ENCODE data around the gene PLLP.

The PLLP gene

DNA sequence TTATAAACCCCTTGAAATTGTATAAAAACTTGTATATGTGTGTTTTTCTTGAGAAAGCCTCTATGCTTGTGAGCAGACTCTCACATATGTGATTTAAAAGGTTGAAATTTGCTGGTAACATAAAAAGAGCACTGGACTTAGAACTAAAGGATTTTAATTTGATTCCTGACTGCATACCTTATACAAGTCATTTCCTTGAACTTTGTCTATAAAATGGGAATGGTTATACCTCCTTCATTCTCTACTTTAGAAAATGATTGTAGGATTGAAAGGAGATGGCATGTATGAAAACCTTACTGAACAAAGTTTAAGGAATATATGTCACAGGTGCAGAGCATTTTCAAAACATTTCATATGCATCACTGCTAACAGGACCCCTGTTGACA is 49.8 kb downstream of the PLLP start:
- no peaks in the 10 kb centered on the region for H3K27me3 ChIP-seq (ENCODE audit: insufficient read depth, poor library complexity, severe bottlenecking)
- peaks cover 95% of the 10 kb centered on the region for H3K36me3 ChIP-seq (ENCODE audit: low read depth)
- no peak overlapping the region for H3K27ac ChIP-seq (ENCODE audit: poor library complexity, severe bottlenecking)
- no peaks in the 10 kb centered on the region for H3K4me1 ChIP-seq (ENCODE audit: insufficient read depth, poor library complexity, severe bottlenecking)
- no peak overlapping the region for H3K4me3 ChIP-seq (ENCODE audit: severe bottlenecking)
- TF ChIP-seq, protein P1, sequence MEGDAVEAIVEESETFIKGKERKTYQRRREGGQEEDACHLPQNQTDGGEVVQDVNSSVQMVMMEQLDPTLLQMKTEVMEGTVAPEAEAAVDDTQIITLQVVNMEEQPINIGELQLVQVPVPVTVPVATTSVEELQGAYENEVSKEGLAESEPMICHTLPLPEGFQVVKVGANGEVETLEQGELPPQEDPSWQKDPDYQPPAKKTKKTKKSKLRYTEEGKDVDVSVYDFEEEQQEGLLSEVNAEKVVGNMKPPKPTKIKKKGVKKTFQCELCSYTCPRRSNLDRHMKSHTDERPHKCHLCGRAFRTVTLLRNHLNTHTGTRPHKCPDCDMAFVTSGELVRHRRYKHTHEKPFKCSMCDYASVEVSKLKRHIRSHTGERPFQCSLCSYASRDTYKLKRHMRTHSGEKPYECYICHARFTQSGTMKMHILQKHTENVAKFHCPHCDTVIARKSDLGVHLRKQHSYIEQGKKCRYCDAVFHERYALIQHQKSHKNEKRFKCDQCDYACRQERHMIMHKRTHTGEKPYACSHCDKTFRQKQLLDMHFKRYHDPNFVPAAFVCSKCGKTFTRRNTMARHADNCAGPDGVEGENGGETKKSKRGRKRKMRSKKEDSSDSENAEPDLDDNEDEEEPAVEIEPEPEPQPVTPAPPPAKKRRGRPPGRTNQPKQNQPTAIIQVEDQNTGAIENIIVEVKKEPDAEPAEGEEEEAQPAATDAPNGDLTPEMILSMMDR (IDR thresholded peaks at IDR 0.05; ENCODE audit: poor library complexity, severe bottlenecking): no peak
- no peaks in the 10 kb centered on the region for H3K9me3 ChIP-seq (ENCODE audit: severe bottlenecking)
- DNase-seq (ENCODE audit: low spot score) (no peak), ATAC-seq (ENCODE audit: low read depth) (no peak)

DNA sequence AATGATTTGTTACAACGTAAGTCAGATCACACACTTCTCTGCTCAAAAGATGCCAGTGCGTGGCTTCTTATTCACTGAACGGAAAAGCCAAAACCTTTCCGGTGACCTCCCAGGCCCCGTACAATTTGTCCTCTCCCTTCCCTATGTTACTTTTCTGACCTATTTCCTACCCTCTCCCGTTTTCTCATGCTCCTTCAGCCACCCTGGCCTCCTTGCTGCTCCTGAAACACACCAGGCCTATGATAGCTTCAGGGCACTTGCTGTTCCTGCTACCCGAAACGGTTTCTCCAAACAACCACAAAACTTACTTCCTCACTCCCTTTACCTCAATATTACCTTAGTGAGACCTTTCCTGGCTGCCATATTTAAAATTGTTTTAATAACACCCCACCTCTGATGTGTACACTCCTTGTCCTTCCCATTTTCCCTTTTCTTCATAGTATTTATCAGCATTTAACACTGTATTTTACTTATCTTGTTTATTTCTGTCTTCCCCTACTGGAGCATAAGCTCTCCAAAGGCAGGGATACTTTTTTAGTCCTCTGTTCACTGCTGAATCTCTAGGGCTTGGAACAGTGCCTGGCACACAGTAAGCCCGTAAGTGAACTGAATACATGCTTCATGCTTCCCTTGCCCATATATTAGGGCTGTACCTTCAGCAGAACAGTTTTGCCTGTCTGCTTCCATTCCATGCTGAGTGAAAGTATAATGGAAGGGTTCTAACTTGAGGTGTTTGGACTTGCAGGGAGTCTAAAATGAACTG is 50.3 kb downstream of the PLLP start:
- Histone ChIP-seq H3K4me3 (ENCODE audit: severe bottlenecking) (no peak overlapping the region), H3K9me3 (ENCODE audit: severe bottlenecking) (no peaks in the 10 kb centered on the region), H3K27me3 (ENCODE audit: insufficient read depth, poor library complexity, severe bottlenecking) (no peaks in the 10 kb centered on the region), H3K27ac (ENCODE audit: poor library complexity, severe bottlenecking) (no peak overlapping the region), H3K36me3 (ENCODE audit: low read depth) (peaks cover 93% of the 10 kb centered on the region), H3K4me1 (ENCODE audit: insufficient read depth, poor library complexity, severe bottlenecking) (no peaks in the 10 kb centered on the region)
- TF ChIP-seq, protein P1 (IDR thresholded peaks at IDR 0.05; ENCODE audit: poor library complexity, severe bottlenecking): no peak
- no peak for ATAC-seq (ENCODE audit: low read depth)
- no peak for DNase-seq (ENCODE audit: low spot score)

DNA sequence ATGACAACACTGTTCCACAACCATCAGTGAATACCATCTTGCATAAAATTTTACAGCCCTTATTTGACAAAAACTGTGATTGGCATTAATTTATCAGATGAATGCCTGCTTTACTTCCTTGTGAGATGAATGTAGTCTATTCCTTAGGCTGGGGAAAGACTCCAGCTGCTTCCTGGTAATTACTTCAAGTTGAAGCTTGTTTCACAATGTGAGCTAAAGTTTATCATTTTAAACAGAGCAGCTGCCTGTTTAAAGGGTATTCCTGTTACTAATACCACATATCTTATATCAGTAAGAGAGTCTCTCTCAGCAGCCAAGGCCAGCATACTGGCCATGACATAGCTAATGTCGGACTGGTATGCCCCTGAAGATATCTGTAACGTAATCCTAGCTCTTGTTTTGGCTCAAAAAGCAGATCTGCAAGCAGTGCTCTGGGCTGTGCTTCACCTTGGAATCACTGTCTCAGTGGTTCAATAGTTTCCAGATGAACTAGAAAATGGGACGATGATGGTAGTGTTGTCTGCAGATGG is 52.6 kb downstream of the PLLP start:
- Histone ChIP-seq H3K4me3 (ENCODE audit: severe bottlenecking) (no peak overlapping the region), H3K9me3 (ENCODE audit: severe bottlenecking) (no peaks in the 10 kb centered on the region), H3K27ac (ENCODE audit: poor library complexity, severe bottlenecking) (no peak overlapping the region), H3K4me1 (ENCODE audit: insufficient read depth, poor library complexity, severe bottlenecking) (no peaks in the 10 kb centered on the region), H3K27me3 (ENCODE audit: insufficient read depth, poor library complexity, severe bottlenecking) (no peaks in the 10 kb centered on the region), H3K36me3 (ENCODE audit: low read depth) (peaks cover 93% of the 10 kb centered on the region)
- TF ChIP-seq, protein P1 (IDR thresholded peaks at IDR 0.05; ENCODE audit: poor library complexity, severe bottlenecking): no peak
- DNase-seq (ENCODE audit: low spot score) (no peak), ATAC-seq (ENCODE audit: low read depth) (no peak)

DNA sequence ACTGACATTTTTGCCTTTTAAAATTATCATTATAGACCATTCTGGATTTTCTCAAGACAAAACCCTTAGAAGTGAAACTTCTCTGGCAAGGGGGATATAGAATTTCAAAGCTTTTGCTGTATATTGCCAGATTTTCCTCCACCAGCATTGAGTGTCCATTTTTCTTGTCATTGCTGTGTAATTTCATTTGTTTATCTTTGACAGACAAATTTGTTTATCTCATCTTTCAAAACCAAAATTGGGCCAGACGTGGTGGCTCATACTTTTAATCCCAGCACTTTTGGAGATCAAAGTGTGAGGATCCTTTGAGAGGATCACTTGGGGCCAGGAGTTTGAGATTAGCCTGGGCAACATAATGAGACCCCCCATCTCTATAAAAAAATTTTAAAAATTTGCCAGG is 55.4 kb downstream of the PLLP start:
- Histone ChIP-seq H3K27me3 (ENCODE audit: insufficient read depth, poor library complexity, severe bottlenecking) (no peaks in the 10 kb centered on the region), H3K9me3 (ENCODE audit: severe bottlenecking) (no peaks in the 10 kb centered on the region), H3K27ac (ENCODE audit: poor library complexity, severe bottlenecking) (no peak overlapping the region), H3K4me3 (ENCODE audit: severe bottlenecking) (no peak overlapping the region), H3K4me1 (ENCODE audit: insufficient read depth, poor library complexity, severe bottlenecking) (peaks cover 5% of the 10 kb centered on the region), H3K36me3 (ENCODE audit: low read depth) (peaks cover 93% of the 10 kb centered on the region)
- TF ChIP-seq, protein P1 (IDR thresholded peaks at IDR 0.05; ENCODE audit: poor library complexity, severe bottlenecking): no peak
- ATAC-seq (ENCODE audit: low read depth): no peak
- DNase-seq (ENCODE audit: low spot score): no peak

Data from RWPE2 (cell line).